NCI-H146 treated with DMSO at 0.1 percent for 48 hours (cell line): ENCODE results near the gene SSUH2.

Experiments
- DNase-seq: peaks from one replicate; lab custom pipeline; 2025; ENCODE audit not compliant: unreplicated experiment; lab: John Stamatoyannopoulos, UW

SSUH2 gene

GRCh38 chr3:8618950-8619349, 25.6 kb downstream of the SSUH2 start:
- no peak for DNase-seq

GRCh38 chr3:8617921-8618320, 26.7 kb downstream of the SSUH2 start:
- DNase-seq = no peak

- no peak for DNase-seq
Observed at GRCh38 chr3:8610951-8611350, 33.6 kb downstream of the SSUH2 start.

GRCh38 chr3:8608791-8609467, 35.7 kb downstream of the SSUH2 start:
- DNase-seq = no peak

GRCh38 chr3:8608041-8608790, 36.4 kb downstream of the SSUH2 start:
- DNase-seq = no peak

GRCh38 chr3:8607234-8608040, 37.2 kb downstream of the SSUH2 start:
- no peak for DNase-seq

- DNase-seq = no peak
Observed at GRCh38 chr3:8606701-8607231, 37.8 kb downstream of the SSUH2 start.

GRCh38 chr3:8604988-8605387, 39.6 kb downstream of the SSUH2 start:
- no peak for DNase-seq

- DNase-seq = no peak
Observed at GRCh38 chr3:8604006-8604405, 40.6 kb downstream of the SSUH2 start.

- no peak for DNase-seq
Observed at GRCh38 chr3:8603115-8603710, 41.4 kb downstream of the SSUH2 start.

GRCh38 chr3:8600457-8600856, 44.1 kb downstream of the SSUH2 start:
- no peak for DNase-seq

- no peak for DNase-seq
Observed at GRCh38 chr3:8599146-8599545, 45.5 kb downstream of the SSUH2 start.

GRCh38 chr3:8597219-8597853, 47.3 kb downstream of the SSUH2 start:
- no peak for DNase-seq

GRCh38 chr3:8596321-8597218, 48.0 kb downstream of the SSUH2 start:
- no peak for DNase-seq

- DNase-seq = no peak
Observed at GRCh38 chr3:8595695-8596115, 48.9 kb downstream of the SSUH2 start.

GRCh38 chr3:8595252-8595651, 49.3 kb downstream of the SSUH2 start:
- no peak for DNase-seq

GRCh38 chr3:8593021-8593827, 51.4 kb downstream of the SSUH2 start:
- no peak for DNase-seq

- DNase-seq = no peak
Observed at GRCh38 chr3:8589880-8590556, 54.6 kb downstream of the SSUH2 start.
